Measurements from ENCODE around the gene NRIP1. TPM values are rescaled to one million over a fixed set of nuclear protein-coding genes. Genes with fewer than 3 reads are reported as not detected.
A peak's percentile ranks its signal among the peaks of the same experiment; 100 is the strongest.

The NRIP1 gene
- total and polyA plus RNA-seq, 2 donors (not counting 3 experiments of a cell fraction or from before 2014, with no cell fraction given), result 2.8 to 24.0 TPM

DNA sequence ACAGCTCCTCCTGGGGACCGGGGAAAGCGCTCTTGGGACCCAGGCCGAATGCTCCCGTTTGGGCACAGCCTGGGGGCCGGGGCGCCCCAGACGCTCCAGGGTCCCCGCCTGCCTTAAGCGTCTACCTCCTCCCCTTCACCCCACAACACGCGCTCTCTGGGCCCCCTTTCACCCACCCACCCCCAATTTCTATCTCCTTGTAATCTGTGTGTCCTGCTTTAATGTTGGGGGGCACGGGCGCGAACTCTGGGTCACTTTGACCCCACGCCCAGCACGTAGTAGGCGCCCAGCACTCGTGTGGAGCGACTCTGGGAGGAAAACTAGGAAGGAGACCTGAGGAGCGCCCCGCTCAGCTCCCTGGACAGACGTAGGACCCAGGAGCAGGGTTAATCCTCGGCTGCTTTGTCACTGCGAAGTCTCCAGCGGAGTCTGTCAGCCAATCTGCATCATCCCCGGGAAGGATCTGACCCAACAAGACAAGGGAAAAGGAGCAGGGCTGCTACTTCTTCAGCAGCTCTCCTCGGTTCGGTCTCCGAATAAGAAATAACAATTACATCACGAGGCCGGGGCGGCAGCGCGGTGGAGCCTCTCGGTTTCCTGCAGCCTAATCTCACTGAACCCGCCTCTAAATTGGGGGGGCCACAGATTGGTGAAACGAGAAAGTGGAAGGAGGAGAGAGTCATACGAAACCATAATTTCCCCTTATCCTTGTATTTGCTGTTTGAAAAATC, 757 bp upstream of the NRIP1 start:
- dilution Hi-C loops (cut with MboI; ENCODE audit: extremely low pct_ligation_motif_present, low sequenced_read_pairs), result no loop called here
- H4K20me1 ChIP-seq (replicated peaks; ENCODE audit: control insufficient read depth, extremely low read depth, insufficient read depth, low read length), result peaks cover 3% of the 10 kb centered on the region
- BruUV-seq (replicated peaks), result TSS peak; percentile 51
- H3K79me2 ChIP-seq (ENCODE audit: control insufficient read depth, insufficient read depth, low read length), result peaks cover 41% of the 10 kb centered on the region
- no peaks in the 10 kb centered on the region for H3K9me3 ChIP-seq (replicated peaks; ENCODE audit: control insufficient read depth, insufficient read depth, low read length)
- ChIA-PET POLR2A (interaction anchor here (0.5 to 1.1 kb wide), 5 partner anchors 10 to 201 kb away, joined by 3 to 4 read pairs (median 3); no protein-coding TSS in a partner anchor), CTCF (interaction anchor here (0.8 to 2.8 kb wide), 13 partner anchors 8 to 488 kb away, joined by 3 to 29 read pairs (median 6); no protein-coding TSS in a partner anchor)
- intact Hi-C loops (cut with micrococcal nuclease), result loop anchor here (1.0 to 10.0 kb wide), 7 partner anchors 69 to 779 kb away; partner anchors contain the start of gene HSPA13
- no peak for TF ChIP-seq JUN (IDR thresholded peaks at IDR 0.05; ENCODE audit: borderline replicate concordance, insufficient read depth, insufficient read length, low read depth)
- no peak for TF ChIP-seq FOS (IDR thresholded peaks at IDR 0.05; ENCODE audit: borderline replicate concordance, insufficient read depth, low read length)
- peak; percentile 35 for TF ChIP-seq POLR2AphosphoS5 (IDR thresholded peaks at IDR 0.05; ENCODE audit: insufficient read depth, low read depth, low read length)
- TF ChIP-seq POLR2A (IDR thresholded peaks at IDR 0.05; ENCODE audit: low read depth, low read length), result peak; percentile 43
- peaks cover 0 to 3% of the 10 kb centered on the region in 2 experiments for H3K27me3 ChIP-seq (ENCODE audit: control insufficient read depth in 2 of 2, insufficient read depth in 2 of 2, low read length in 2 of 2)
- DNase-seq (ENCODE audit: low read depth, low spot score), result peak; percentile 67
- FAIRE-seq, result peak; percentile 69
- peak overlapping the region; percentile 96 for H3K9ac ChIP-seq (replicated peaks; ENCODE audit: extremely low read depth, insufficient read depth, low read length)
- peaks cover 30% of the 10 kb centered on the region for H3K4me1 ChIP-seq (ENCODE audit: control insufficient read depth, extremely low read depth, insufficient read depth, low read length)
- H3K36me3 ChIP-seq (ENCODE audit: control insufficient read depth in 2 of 2, extremely low read depth in 1 of 2, insufficient read depth in 2 of 2, low read length in 2 of 2), result no peaks in the 10 kb centered on the region
- peak overlapping the region; percentile 80 to 92 (median 92) for H3K4me3 ChIP-seq (replicated peaks in 1 of 3; ENCODE audit: insufficient read depth in 1 of 3, low read depth in 1 of 3, low read length in 3 of 3)
- H3K27ac ChIP-seq (ENCODE audit: insufficient read depth, low read depth, low read length), result peak overlapping the region; percentile 95
- peak overlapping the region; percentile 98 for H3K4me2 ChIP-seq (ENCODE audit: insufficient read depth, low read length)
- H2AFZ ChIP-seq (ENCODE audit: low read depth, low read length), result peak overlapping the region; percentile 94
- H3K9me1 ChIP-seq (replicated peaks; ENCODE audit: control insufficient read depth, extremely low read depth, insufficient read depth, low read length), result no peaks in the 10 kb centered on the region

DNA sequence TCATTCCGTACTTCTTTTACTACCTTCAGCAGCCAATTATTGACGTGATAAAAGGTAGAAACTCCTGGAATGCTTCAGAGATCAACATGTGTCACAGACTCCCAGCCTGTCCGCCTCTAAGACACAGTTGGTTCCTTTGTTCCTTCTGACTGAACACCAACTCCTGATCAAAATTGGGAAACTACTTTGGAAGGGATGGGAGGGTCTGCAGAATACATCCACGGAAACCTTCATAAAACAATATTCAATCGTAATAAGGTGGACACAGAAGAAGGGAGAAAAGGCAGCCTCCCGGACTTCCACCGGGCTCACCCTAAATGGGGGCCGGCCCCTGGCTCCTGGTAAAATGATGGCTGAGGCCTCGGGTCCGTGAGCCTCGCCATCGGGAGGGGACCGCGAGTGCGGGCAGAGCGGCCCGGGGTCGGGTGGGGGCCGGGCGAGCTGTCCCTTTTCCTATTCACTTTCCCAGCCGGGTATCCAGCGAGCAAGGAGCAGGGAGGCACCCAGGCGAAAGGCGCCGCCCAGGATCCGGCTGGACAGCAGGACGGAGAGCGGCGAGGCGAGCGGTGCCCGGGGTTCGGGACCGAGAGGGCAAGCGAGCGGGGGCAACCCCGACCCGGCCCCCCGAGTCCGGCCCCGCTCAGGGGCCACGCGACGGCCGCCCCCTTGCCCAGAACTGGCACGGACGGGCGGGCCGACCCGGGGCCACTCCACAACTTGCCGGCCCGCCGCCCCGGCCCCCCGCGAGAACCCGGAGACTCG, 805 bp downstream of the NRIP1 start:
- H3K27me3 ChIP-seq (ENCODE audit: control insufficient read depth in 2 of 2, insufficient read depth in 2 of 2, low read length in 2 of 2), result peaks cover 0 to 3% of the 10 kb centered on the region in 2 experiments
- peak overlapping the region; percentile 96 for H3K9ac ChIP-seq (replicated peaks; ENCODE audit: extremely low read depth, insufficient read depth, low read length)
- ChIA-PET CTCF (interaction anchor here (1.1 to 2.8 kb wide), 2 partner anchors 200 to 489 kb away, joined by 3 to 29 read pairs; no protein-coding TSS in a partner anchor), POLR2A (no interaction called here)
- TF ChIP-seq EZH2 (IDR thresholded peaks at IDR 0.05; ENCODE audit: borderline replicate concordance, low read depth, low read length, severe bottlenecking) (no peak), MYC (IDR thresholded peaks at IDR 0.05; ENCODE audit: low read depth, low read length) (no peak), GATA2 (IDR thresholded peaks at IDR 0.05; ENCODE audit: insufficient read depth, insufficient read length, low read depth, low read length) (no peak), JUN (IDR thresholded peaks at IDR 0.05; ENCODE audit: borderline replicate concordance, insufficient read depth, insufficient read length, low read depth) (no peak), FOS (IDR thresholded peaks at IDR 0.05; ENCODE audit: borderline replicate concordance, insufficient read depth, low read length) (no peak), POLR2A (IDR thresholded peaks at IDR 0.05; ENCODE audit: low read depth, low read length) (no peak), POLR2AphosphoS5 (IDR thresholded peaks at IDR 0.05; ENCODE audit: insufficient read depth, low read depth, low read length) (no peak)
- TF ChIP-seq, protein P1, sequence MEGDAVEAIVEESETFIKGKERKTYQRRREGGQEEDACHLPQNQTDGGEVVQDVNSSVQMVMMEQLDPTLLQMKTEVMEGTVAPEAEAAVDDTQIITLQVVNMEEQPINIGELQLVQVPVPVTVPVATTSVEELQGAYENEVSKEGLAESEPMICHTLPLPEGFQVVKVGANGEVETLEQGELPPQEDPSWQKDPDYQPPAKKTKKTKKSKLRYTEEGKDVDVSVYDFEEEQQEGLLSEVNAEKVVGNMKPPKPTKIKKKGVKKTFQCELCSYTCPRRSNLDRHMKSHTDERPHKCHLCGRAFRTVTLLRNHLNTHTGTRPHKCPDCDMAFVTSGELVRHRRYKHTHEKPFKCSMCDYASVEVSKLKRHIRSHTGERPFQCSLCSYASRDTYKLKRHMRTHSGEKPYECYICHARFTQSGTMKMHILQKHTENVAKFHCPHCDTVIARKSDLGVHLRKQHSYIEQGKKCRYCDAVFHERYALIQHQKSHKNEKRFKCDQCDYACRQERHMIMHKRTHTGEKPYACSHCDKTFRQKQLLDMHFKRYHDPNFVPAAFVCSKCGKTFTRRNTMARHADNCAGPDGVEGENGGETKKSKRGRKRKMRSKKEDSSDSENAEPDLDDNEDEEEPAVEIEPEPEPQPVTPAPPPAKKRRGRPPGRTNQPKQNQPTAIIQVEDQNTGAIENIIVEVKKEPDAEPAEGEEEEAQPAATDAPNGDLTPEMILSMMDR (IDR thresholded peaks at IDR 0.05; ENCODE audit: extremely low read depth in 1 of 2, insufficient read depth in 1 of 2, low read depth in 1 of 2, low read length in 2 of 2), result no peak
- TF ChIP-seq, protein P2, sequence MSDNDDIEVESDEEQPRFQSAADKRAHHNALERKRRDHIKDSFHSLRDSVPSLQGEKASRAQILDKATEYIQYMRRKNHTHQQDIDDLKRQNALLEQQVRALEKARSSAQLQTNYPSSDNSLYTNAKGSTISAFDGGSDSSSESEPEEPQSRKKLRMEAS (IDR thresholded peaks at IDR 0.05; ENCODE audit: insufficient read depth, insufficient read length), result no peak
- peak overlapping the region; percentile 1 for H2AFZ ChIP-seq (ENCODE audit: low read depth, low read length)
- no peaks in the 10 kb centered on the region for H3K9me3 ChIP-seq (replicated peaks; ENCODE audit: control insufficient read depth, insufficient read depth, low read length)
- H3K79me2 ChIP-seq (ENCODE audit: control insufficient read depth, insufficient read depth, low read length), result peaks cover 57% of the 10 kb centered on the region
- H3K9me1 ChIP-seq (replicated peaks; ENCODE audit: control insufficient read depth, extremely low read depth, insufficient read depth, low read length), result no peaks in the 10 kb centered on the region
- H4K20me1 ChIP-seq (replicated peaks; ENCODE audit: control insufficient read depth, extremely low read depth, insufficient read depth, low read length), result peaks cover 6% of the 10 kb centered on the region
- intact Hi-C loops (cut with micrococcal nuclease) (loop anchor here (2.0 to 10.0 kb wide), 5 partner anchors 71 to 781 kb away; partner anchors contain the start of gene HSPA13), dilution Hi-C loops (cut with MboI; ENCODE audit: extremely low pct_ligation_motif_present, low sequenced_read_pairs) (no loop called here)
- no peaks in the 10 kb centered on the region for H3K36me3 ChIP-seq (ENCODE audit: control insufficient read depth in 2 of 2, extremely low read depth in 1 of 2, insufficient read depth in 2 of 2, low read length in 2 of 2)
- peak overlapping the region; percentile 95 for H3K27ac ChIP-seq (ENCODE audit: insufficient read depth, low read depth, low read length)
- H3K4me2 ChIP-seq (ENCODE audit: insufficient read depth, low read length), result peak overlapping the region; percentile 100
- no peak for FAIRE-seq
- BruUV-seq (replicated peaks), result no TSS peak
- H3K4me1 ChIP-seq (ENCODE audit: control insufficient read depth, extremely low read depth, insufficient read depth, low read length), result peaks cover 30% of the 10 kb centered on the region
- H3K4me3 ChIP-seq (replicated peaks in 1 of 3; ENCODE audit: insufficient read depth in 1 of 3, low read depth in 1 of 3, low read length in 3 of 3), result peak overlapping the region; percentile 80 to 96 (median 85)
- no peak for DNase-seq (ENCODE audit: low read depth, low spot score)

Measured in endothelial cell of umbilical vein (primary cell).